Stimulated activated CD4-positive, alpha-beta T cell treated with anti-CD3 and anti-CD28 coated beads, Interleukin-2, amount 100 ng/mL, for 48 hours (primary cell): Measurements from ENCODE around the gene PRPF4.
"Not testable (repeated sequence)": the region's sequence is repeated elsewhere in the genome, so short reads cannot be mapped to it uniquely, and the experiment has no call there.

Experiments used
- DNase-seq, 2 donors: peaks; one replicate each; pipeline ENCODE4 v3.0.0-alpha.2; 2020

The PRPF4 gene

DNA sequence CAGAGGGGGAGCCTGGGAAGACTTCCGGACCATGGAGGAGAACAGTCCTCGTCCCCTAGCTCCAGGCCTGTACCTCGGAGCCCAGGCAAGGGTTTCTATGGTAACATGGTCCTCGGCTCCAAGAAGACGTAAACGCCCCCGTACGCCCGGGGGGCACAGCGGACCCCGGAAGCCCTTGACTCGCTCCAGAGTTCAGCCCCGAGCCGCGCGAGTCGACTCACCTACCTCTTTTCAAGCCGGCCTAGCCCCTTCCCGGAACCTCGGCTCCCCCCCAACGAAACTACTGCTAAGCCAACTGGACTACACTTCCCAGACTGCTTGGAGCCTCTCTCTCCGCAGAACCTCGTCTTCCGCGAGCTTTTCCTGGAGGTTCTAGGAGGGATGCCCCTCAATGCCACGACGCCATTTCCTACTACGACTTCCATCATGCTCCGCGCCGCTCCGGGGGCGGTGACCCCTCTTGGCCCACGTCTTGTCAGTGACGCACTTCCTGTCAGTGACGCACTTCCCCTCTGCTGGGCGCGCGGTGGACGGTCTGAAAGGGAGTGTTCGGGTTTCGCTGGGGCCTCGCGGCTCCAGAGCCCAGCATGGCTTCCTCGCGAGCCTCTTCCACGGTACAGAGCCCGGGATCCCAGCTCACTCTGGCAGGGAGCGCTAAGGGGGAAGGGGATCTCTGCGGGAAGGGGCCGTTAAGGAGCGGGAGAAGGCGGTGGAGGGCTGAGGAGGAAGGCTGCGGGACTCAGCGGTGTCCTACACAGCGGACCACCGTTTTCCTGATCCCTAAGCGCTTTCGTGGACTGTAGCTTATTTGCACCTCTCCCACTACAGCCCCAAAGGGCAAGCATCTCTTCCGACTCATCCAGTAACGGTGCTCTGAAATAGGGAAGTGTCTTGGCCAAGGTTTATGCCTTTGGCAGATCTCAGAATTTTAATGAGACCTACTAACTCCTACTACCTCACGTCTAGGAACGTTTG, at the start of gene PRPF4, which contains the start of gene CDC26:
Gene PRPF4 (plus strand): TSS at position 502 of the 975 bp plus-strand sequence. CDS start 86 bp downstream, at position 588.
Gene CDC26 (minus strand): TSS at position 416 of the 975 bp plus-strand sequence. CDS start 3,065 bp downstream, outside the sequence.
- DNase-seq: peak; percentile 91 to 95

DNA sequence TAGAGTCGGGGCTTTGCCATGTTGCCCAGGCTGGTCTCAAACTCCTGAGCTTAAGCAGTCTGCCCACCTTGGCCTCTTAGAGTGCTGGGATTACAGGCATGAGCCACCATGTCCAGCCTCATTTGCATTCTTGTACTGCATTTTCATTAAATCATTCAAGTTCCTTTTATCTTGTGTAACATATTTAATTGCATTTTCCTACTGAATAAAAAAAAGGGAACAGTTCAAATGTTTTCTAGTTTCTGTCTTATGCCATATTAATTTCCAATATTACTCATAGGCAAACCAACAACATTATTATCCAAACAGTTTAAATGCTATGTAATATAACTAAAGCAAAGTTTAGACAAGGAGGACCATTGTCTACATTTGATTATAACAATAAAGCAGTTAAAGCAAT, 48.0 kb upstream of the PRPF4 start:
- DNase-seq: no peak

GRCh38 chr9:113228130-113228665, 47.3 kb upstream of the PRPF4 start:
- DNase-seq: no peak

GRCh38 chr9:113231701-113232100, 43.8 kb upstream of the PRPF4 start:
- DNase-seq: no peak

- DNase-seq: not testable (repeated sequence)
These were observed 39.7 kb upstream of the PRPF4 start for GRCh38 chr9:113235701-113236255.

- no peak for DNase-seq
These were observed 38.4 kb upstream of the PRPF4 start for GRCh38 chr9:113237026-113237425.

DNA sequence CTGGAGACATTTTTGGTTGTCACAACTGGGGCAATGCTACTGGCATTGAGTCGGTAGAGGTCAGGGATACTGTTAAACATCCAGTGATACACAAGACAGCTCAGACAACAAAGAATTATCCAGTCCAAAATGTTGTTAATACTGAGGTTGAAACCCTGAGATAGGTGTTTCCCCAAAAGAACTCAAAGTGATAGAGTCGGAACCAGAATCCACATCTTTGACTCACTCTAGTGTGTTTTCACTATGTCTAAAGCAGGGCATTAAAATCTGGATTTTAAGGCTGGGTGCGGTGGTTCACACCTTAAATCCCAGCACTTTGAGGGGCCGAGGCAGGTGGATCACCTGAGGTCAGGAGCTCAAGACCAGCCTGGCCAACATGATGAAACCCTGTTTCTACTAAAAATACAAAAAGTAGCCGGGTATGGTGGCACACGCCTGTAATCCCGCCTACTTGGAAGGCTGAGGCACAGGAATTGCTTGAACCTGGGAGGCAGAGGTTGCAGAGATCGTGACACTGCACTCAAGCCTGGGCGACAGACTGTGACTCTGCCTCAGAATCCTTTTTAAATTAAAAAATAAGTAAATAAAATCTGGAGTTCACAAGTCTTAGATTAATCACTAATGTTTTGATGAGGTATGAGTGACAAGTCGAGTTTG, 37.1 kb upstream of the PRPF4 start:
- no peak for DNase-seq

DNA sequence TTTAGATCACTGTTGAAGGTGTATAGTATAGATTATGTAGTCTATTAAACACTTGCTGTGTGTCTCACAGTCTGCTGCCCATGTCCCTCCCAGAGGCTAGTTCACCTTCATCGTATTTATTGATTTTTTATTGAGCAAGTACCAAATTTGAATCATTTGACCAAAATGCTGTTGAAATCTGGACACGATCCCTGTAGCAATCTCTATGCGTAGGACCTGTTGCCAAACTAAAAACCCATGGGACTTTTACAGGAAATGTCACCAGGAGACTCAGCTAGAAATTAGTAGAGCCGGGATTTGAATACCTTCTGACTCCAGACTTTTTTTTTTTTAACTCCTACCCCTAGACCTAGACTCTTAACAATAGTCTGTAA, 36.6 kb upstream of the PRPF4 start:
- no peak for DNase-seq

GRCh38 chr9:113241161-113241560, 34.3 kb upstream of the PRPF4 start:
- no peak for DNase-seq

DNA sequence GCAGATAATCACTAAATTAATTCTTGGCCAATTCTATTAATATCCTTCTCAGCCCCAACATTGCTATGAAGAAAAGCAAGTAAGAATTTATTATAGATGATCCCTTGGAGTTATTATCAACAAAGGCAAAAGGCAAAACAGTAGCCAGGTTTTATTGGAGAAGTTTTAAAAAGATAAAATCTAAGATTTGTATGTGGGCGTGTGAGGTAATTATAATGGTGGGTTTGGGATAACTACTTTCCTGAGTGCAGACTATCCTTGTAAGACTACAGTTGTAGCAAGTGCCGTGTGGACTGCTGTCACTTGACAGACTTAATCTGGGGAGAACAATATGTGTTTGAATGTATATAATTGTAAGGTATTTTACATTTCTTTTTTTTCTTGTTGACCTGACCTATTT, 30.9 kb upstream of the PRPF4 start:
- no peak for DNase-seq

GRCh38 chr9:113245894-113246293, 29.6 kb upstream of the PRPF4 start:
- DNase-seq: no peak

DNA sequence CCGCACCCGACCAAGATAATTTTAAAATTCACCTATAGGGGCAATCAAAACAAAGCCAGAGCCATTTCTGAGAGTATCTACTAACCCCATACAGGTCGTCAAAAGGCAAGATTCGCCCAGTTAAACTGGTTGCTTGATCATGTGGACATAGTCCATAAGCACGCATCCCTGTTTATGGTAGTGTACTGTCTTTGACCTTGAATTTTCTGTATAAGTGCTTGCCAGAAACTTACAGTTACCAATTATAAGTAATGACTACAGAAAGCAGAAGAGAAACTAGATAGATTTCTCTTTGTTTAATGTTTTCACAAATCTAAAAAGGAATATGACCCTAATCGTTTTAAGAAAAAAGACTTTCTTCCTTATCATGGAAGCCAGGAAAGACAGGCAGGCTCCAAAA, 28.5 kb upstream of the PRPF4 start:
- no peak for DNase-seq

DNA sequence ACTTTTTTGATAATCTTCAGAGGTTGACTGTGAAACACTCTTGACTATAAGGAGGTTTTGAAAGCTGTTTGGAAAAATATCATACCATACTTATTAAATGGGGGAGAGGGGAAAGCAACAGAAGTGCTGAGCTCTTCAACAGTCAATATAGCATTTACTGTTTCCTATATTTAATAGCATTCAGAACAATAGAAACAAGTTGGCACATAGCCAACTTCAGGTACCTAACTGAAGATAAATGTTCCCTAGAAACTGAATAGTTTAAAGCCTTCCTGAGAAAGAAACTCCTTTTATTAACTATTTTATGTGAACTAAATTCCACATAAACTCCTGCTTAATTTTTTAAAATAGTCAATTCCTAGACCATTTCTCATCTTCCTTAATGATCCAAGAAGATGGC, 27.8 kb upstream of the PRPF4 start:
- no peak for DNase-seq

DNA sequence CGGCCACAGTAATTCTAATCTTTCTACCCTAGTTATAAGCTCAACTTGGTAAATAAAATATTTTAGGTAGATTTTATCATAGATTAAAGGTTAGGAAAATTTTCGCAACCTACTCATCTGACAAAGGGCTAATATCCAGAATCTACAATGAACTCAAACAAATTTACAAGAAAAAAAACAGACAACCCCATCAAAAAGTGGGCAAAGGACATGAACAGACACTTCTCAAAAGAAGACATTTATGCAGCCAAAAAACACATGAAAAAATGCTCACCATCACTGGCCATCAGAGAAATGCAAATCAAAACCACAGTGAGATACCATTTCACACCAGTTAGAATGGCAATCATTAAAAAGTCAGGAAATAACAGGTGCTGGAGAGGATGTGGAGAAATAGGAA, 25.8 kb upstream of the PRPF4 start:
- not testable (repeated sequence) for DNase-seq

DNA sequence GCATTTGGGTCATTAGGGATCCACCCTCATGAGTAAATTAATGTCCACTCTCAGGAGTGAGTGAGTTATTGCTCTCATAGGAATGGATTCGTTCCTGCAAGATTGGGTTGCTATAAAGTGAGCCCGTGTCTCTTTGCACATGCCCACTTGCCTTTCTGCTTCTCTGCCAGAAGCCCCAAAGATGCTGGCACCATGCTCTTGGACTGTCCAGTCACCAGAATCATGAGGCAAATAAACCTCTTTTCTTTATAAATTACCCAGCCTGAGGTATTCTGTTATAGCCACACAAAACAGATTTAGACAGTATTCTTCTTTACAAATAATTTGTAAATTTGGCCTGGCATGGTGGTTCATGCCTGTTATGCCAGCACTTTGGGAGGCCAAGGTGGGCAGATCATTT, 24.7 kb upstream of the PRPF4 start:
- no peak for DNase-seq

- DNase-seq: no peak
These were observed 20.5 kb upstream of the PRPF4 start for GRCh38 chr9:113254991-113255390.

- no peak for DNase-seq
These were observed 20.0 kb upstream of the PRPF4 start for GRCh38 chr9:113255438-113255837.

GRCh38 chr9:113257863-113258262, 17.6 kb upstream of the PRPF4 start:
- DNase-seq: no peak

DNA sequence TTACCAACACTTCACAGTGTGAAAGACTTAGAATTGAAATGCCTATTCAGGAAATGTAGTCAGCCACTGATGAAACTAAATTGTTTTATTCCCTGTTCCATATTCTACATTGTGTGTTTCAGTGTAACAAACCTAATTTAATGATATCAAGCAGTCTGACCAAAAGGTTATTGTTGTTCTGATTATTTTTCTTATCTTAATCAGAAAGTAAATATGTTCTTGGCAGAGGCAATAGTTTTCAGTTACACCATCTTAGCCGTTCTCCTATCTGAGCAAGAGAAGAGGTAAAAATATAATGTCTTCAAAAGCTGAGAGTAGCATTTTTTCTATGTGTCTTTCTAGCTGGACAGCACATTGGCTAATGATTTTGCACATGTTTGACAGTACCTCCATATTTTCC, 17.2 kb upstream of the PRPF4 start:
- no peak for DNase-seq

GRCh38 chr9:113261917-113262671, 13.4 kb upstream of the PRPF4 start:
- DNase-seq: no peak

- no peak for DNase-seq
These were observed 9.3 kb upstream of the PRPF4 start for GRCh38 chr9:113266174-113266573.

DNA sequence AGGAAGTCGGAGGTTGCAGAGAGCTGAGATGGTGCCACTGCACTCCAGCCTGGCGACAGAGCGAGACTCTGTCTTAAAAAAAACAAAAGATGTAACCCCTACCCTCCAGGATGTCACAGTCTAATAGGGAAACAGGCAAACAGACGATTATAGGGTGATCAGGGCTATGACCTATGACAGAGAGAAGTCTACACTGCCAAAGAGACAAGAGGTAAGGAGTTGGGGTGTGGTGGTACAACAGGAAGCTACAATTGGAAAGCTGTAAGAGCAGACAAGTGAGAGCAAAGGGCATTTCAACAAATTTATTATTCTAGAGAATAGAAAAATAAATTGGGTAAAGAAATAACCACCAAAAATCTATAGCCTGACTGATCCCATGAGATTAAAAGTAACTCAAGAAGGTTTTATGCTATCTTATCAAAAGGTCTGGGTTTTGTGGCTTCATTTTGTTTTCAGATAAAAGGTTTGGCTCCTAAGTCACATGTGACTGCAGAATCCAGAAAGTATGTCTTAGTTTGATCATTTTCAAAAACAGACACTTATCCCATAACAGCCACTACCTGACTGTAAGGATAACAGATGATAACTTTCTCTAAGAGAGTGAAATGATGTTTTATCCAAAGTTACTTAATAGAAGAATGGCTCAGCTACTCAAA, 7.4 kb upstream of the PRPF4 start:
- DNase-seq: no peak
